Tracheal epithelial cell (primary cell): Measurements from ENCODE around the gene NEGR1. TPM values are rescaled to one million over a fixed set of nuclear protein-coding genes. Genes with fewer than 3 reads are reported as not detected.

ENCODE experiments used
- total RNA-seq: library from RNA; depleted of rRNA; stranded (reverse); fragments of >200 nt; gene quantifications from 2 replicates; pipeline ENCODE4 v1.2.1, GENCODE V29; 2014

NEGR1 gene
- total RNA-seq = 2.7 TPM in 1 of 2 replicates, not detected in the other

GRCh38 chr1:72282271-72283021 lies at the start of gene NEGR1:
TSS of gene NEGR1 (minus strand) at chr1:72282539.

